ENCODE measurements around the gene PLXND1.

The PLXND1 gene

DNA sequence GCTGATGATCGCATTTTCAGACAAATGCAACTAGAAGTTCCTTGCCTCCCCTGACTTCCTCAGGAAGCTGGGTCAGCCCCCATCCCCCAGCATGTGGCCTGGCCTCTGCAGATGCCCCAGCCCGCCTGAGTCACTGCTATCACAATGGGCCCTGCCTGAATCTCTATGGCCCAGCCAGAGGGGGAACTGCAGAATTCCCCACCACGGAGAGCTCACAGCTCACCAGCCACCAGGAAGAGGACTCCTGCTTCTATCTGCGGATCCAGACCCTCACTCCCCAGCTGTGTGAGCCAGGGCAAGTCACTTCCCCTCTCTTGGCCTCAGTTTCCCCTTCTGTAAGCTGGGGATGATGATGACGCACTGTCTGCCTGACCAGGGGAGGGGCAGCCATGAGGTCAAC, 6.9 kb downstream of the PLXND1 start:
- H3K27ac ChIP-seq, result no peak overlapping the region
- no peak overlapping the region for H2AFZ ChIP-seq
- no peaks in the 10 kb centered on the region for H3K9me3 ChIP-seq (ENCODE audit: control insufficient read depth, low read length)
- no peaks in the 10 kb centered on the region for H3K4me1 ChIP-seq
- TF ChIP-seq, protein P1, sequence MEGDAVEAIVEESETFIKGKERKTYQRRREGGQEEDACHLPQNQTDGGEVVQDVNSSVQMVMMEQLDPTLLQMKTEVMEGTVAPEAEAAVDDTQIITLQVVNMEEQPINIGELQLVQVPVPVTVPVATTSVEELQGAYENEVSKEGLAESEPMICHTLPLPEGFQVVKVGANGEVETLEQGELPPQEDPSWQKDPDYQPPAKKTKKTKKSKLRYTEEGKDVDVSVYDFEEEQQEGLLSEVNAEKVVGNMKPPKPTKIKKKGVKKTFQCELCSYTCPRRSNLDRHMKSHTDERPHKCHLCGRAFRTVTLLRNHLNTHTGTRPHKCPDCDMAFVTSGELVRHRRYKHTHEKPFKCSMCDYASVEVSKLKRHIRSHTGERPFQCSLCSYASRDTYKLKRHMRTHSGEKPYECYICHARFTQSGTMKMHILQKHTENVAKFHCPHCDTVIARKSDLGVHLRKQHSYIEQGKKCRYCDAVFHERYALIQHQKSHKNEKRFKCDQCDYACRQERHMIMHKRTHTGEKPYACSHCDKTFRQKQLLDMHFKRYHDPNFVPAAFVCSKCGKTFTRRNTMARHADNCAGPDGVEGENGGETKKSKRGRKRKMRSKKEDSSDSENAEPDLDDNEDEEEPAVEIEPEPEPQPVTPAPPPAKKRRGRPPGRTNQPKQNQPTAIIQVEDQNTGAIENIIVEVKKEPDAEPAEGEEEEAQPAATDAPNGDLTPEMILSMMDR (IDR thresholded peaks at IDR 0.05), result no peak
- no peak overlapping the region for H3K9ac ChIP-seq
- no peak overlapping the region for H3K4me3 ChIP-seq (ENCODE audit: low read depth, low read length)
- H3K36me3 ChIP-seq (ENCODE audit: control insufficient read depth, insufficient read depth, low read length), result no peaks in the 10 kb centered on the region
- peaks cover 2% of the 10 kb centered on the region for H3K79me2 ChIP-seq
- no peak overlapping the region for H3K4me2 ChIP-seq (ENCODE audit: low read length)
- H3K27me3 ChIP-seq (ENCODE audit: control insufficient read depth, insufficient read depth, low read length), result no peaks in the 10 kb centered on the region

DNA sequence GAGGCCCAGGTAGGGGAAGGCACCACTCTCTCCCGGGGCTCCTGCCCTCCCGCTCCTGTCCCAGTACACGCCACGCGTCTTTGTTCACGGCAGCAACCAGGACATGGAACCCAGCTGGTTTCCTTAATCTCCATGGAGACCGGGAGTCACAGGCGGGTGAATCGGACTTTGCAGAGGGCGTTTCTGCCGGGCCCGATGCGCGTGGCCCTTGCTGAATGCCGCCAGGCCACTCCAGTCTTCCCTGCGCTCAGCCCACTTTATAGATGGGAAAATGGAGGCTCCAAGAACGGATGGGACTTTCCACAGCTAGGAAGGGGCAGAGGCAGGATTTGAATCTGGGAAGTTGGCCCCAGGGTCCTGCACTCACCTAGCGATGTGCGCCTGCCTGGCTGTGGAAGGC, 7.4 kb downstream of the PLXND1 start:
- H2AFZ ChIP-seq, result no peak overlapping the region
- no peak overlapping the region for H3K4me2 ChIP-seq (ENCODE audit: low read length)
- H3K79me2 ChIP-seq, result peaks cover 2% of the 10 kb centered on the region
- no peaks in the 10 kb centered on the region for H3K9me3 ChIP-seq (ENCODE audit: control insufficient read depth, low read length)
- TF ChIP-seq, protein P1 (IDR thresholded peaks at IDR 0.05), result no peak
- no peak overlapping the region for H3K9ac ChIP-seq
- H3K27me3 ChIP-seq (ENCODE audit: control insufficient read depth, insufficient read depth, low read length), result no peaks in the 10 kb centered on the region
- H3K27ac ChIP-seq, result peak overlapping the region; percentile 41
- H3K4me1 ChIP-seq, result no peaks in the 10 kb centered on the region
- H3K36me3 ChIP-seq (ENCODE audit: control insufficient read depth, insufficient read depth, low read length), result no peaks in the 10 kb centered on the region
- no peak overlapping the region for H3K4me3 ChIP-seq (ENCODE audit: low read depth, low read length)

GRCh38 chr3:129598484-129598883, 8.0 kb downstream of the PLXND1 start:
- Histone ChIP-seq H2AFZ (no peak overlapping the region), H3K27ac (peak overlapping the region; percentile 41), H3K4me3 (ENCODE audit: low read depth, low read length) (no peak overlapping the region), H3K79me2 (peaks cover 2% of the 10 kb centered on the region), H3K4me1 (no peaks in the 10 kb centered on the region), H3K27me3 (ENCODE audit: control insufficient read depth, insufficient read depth, low read length) (no peaks in the 10 kb centered on the region), H3K9ac (no peak overlapping the region), H3K36me3 (ENCODE audit: control insufficient read depth, insufficient read depth, low read length) (no peaks in the 10 kb centered on the region), H3K4me2 (ENCODE audit: low read length) (no peak overlapping the region), H3K9me3 (ENCODE audit: control insufficient read depth, low read length) (no peaks in the 10 kb centered on the region)
- TF ChIP-seq, protein P1 (IDR thresholded peaks at IDR 0.05), result no peak

DNA sequence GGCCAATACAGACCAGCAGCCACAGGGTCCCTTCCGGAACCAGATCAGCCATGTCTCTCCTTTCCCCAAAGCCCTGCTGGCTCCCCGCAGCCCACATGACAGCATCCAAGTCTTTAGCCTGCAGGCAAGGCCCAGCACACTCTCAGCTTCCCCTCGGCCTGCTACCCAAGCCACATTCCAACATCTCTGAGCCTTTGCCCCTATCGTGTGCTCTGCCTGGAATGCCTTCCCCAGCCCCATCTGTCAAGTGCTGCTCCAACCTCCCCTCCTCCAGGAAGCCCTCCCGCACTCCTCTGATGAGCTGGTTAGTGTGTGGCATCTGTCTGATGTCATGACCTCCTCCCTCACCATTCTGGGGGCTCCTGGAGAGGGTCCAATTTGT, 8.5 kb downstream of the PLXND1 start:
- H3K4me2 ChIP-seq (ENCODE audit: low read length), result no peak overlapping the region
- H3K9me3 ChIP-seq (ENCODE audit: control insufficient read depth, low read length), result no peaks in the 10 kb centered on the region
- no peaks in the 10 kb centered on the region for H3K4me1 ChIP-seq
- no peak overlapping the region for H3K9ac ChIP-seq
- peak overlapping the region; percentile 45 for H3K27ac ChIP-seq
- peaks cover 2% of the 10 kb centered on the region for H3K79me2 ChIP-seq
- H2AFZ ChIP-seq, result no peak overlapping the region
- no peaks in the 10 kb centered on the region for H3K27me3 ChIP-seq (ENCODE audit: control insufficient read depth, insufficient read depth, low read length)
- TF ChIP-seq, protein P1 (IDR thresholded peaks at IDR 0.05), result no peak
- no peaks in the 10 kb centered on the region for H3K36me3 ChIP-seq (ENCODE audit: control insufficient read depth, insufficient read depth, low read length)
- no peak overlapping the region for H3K4me3 ChIP-seq (ENCODE audit: low read depth, low read length)
